GM21576 (cell line): ENCODE data around the gene PRRT1.
A peak's percentile ranks its signal among the peaks of the same experiment; 100 is the strongest.
"Not testable (repeated sequence)": the region's sequence is repeated elsewhere in the genome, so short reads cannot be mapped to it uniquely, and the experiment has no call there.

Source experiments
- ATAC-seq: cut with Tn5 transposase; IDR thresholded peaks from one replicate; pipeline ENCODE4 v1.9.1; 2021; ENCODE audit warnings: mild to moderate bottlenecking, moderate library complexity; ENCODE audit not compliant: unreplicated experiment

The PRRT1 gene

DNA sequence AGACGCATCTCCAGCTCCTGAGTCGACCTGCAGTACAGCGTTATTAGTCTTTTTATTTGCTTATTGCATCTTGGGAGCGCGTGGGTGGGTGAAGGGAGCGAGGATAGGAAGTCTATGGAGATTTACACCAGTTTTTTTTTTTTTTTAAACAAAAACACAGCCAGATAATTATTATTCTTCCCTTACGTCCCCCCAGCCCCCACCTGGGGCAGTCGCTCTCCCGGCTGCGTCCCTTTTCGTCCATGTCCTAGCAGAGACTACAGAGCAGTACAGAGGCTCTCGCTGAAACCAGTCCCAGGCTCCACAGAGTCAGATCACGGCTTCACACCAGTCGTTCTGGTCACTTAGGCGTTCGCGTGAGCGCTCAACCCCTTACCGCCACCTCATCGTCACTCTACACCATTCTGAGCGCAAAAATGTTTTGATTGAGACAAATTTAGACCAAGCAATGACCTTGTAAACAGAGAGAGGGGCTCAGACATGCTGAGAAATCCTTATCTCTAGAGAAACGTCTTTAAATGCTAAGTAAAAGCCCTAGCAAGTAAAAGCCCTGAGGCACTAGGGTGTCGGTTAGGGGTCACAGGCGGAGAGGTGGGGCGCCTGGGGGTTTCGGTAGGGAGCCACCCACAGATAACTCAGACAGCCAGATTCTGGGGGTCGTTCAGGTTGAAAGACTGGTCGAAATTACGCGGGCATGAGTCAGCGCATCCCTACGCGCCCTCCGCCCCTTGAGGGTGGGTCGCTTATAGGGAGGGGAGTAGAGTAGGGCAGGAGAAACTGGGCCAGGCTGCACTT is 1.2 kb upstream of the PRRT1 start:
- ATAC-seq: no peak

GRCh38 chr6:32151181-32151862 is 417 bp downstream of the PRRT1 start:
- no peak for ATAC-seq

GRCh38 chr6:32149932-32150870 is 1.5 kb downstream of the PRRT1 start:
- ATAC-seq: no peak

- ATAC-seq: no peak
These were observed 2.5 kb downstream of the PRRT1 start for GRCh38 chr6:32149092-32149755.

- ATAC-seq: no peak
These were observed 3.2 kb downstream of the PRRT1 start for GRCh38 chr6:32148289-32149091.

- ATAC-seq: no peak
These were observed 4.2 kb downstream of the PRRT1 start for GRCh38 chr6:32147401-32148132.

DNA sequence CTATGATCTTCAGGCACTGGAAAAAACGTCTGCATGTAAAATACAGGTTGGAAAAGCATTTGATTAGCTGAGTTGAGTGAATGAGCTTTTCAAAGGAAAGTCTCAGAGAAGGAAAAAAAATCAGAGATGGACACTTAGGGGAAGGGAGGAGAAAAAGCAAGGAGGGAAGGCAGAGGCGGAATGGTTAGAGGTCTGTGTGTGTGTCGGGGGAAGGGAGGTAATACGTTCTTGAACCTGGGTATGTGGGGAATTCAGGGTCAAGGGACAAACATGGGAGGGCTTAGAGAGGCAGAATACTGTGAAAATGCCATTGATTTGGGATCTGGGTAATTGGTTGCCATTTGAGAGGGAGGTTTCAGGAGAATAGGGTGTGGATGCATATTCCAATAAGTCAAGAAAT is 5.1 kb downstream of the PRRT1 start:
- ATAC-seq: no peak

DNA sequence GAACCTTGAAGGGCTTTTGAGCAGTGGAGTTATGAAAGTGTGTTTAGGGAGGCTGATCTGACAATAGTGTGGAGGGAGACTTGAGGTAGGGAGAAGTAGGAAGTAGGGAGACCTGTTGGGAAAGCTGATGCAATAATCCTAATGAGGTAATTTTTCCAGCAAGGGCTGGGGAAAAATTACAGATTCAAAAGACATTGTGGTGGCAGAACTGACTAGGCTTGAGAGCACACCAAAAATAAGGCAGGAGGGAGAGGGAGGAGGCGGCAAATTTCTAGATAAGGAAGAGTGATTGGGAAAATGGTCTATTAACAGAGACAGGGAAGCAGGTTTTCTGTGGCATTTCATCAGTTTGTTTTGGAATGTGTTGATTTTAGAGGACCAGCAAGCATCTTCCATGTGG is 5.5 kb downstream of the PRRT1 start:
- no peak for ATAC-seq

DNA sequence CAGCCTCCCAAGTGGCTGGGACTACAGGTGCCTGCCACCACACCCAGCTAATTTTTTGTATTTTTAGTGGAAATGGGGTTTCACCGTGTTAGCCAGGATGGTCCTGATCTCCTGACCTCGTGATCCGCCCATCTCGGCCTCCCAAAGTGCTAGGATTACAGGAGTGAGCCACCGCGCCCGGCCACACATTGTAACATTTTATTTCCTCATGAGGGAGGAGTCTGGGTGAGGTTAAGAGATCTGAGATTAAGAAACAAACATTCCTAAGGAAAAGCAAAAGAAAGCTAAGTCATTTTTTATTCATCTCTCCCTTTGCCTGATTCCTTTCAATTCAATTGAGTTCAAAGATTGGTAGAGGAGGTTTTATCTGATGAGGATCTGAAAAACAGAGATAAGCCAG is 7.5 kb downstream of the PRRT1 start:
- ATAC-seq: not testable (repeated sequence)

DNA sequence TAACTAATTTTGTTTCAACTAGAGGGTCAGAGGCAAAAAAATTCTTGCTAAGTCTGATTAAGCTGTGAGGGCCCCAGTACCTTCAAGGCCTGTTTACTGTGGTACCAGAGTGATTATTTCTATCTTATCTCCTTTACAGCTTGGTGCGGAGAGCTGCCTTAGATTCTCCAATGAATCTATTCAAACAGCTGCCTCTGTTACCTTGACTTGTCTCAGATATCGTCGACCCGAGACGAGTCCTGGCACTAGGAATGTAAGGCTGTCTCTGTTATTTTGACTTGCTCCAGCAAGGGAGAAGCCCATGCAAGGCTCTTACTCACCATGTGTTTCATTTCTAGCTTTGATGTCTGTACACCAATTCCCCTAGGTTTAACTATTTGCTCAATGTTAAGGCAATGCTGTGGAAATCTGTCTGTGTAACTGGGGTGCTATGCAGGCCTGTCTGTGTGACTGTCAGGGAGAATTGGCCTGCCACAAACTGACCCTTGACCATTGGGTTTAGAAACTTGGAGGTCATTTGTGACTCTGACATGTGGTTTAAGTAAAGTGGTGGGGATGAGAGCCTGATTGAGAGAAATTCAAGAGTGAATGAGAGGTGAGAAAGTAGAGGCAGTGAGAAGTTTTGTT is 11.2 kb downstream of the PRRT1 start:
- ATAC-seq: no peak

- ATAC-seq: no peak
These were observed 12.1 kb downstream of the PRRT1 start for GRCh38 chr6:32139590-32139989.

- ATAC-seq: no peak
These were observed 14.3 kb downstream of the PRRT1 start for GRCh38 chr6:32137454-32137853.

DNA sequence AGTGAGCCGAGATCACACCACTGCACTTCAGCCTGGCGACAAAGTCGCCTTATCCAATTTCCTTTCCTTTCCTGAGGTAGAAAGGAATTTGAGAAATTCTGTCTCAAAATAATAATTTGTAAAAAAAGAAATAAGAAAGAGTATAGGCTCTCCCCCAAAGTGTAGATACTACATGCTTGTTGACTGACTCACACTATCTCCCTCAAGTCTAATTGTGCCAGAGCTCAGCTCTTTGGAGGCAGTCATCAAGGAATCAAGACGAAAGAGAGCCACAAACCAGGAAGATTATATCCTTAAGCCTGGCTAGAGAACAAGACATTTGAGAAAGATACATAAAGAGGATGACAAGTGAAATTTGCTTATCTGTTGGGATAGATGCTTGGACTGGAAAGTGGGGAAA is 18.0 kb downstream of the PRRT1 start:
- ATAC-seq: no peak

- no peak for ATAC-seq
These were observed 19.6 kb downstream of the PRRT1 start for GRCh38 chr6:32132110-32132509.

GRCh38 chr6:32131439-32131948 is 20.2 kb downstream of the PRRT1 start:
- no peak for ATAC-seq

GRCh38 chr6:32129297-32130088 is 22.2 kb downstream of the PRRT1 start:
- peak; percentile 5 for ATAC-seq

DNA sequence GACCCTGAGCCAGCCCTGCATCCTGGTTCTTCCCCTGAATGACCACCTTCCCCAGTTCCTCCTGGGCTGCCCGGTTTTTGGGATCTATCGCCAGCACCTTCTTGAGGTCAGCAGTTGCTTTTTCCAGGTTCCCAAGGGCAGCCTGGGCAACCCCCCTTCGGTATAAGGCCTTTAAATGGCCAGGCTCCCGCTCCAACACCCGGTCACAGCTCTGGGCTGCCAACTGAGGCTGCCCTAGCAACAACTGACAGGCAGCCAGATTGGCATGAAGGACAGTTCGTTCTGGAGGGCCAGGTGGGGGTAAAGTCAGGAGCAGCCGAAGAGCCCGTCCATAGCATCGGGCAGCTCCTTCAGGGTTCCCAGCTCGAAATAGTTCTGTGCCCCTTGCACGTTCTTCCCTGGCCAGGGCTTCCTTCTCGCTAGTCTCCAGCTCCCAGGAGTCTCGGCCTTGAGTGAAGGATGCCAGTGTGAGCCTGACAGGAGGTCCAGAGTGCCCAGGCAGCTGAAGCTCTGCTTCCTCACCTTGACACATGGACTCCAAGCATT is 22.9 kb downstream of the PRRT1 start:
- no peak for ATAC-seq
